NOMO-1 treated with DMSO at 0.1 percent for 48 hours (cell line): ENCODE results near the gene SLAMF7.
A peak's percentile ranks its signal among the peaks of the same experiment; 100 is the strongest.

Experiments
- DNase-seq: peaks from one replicate; lab custom pipeline; 2025; ENCODE audit not compliant: unreplicated experiment; lab: John Stamatoyannopoulos, UW

The SLAMF7 gene

DNA sequence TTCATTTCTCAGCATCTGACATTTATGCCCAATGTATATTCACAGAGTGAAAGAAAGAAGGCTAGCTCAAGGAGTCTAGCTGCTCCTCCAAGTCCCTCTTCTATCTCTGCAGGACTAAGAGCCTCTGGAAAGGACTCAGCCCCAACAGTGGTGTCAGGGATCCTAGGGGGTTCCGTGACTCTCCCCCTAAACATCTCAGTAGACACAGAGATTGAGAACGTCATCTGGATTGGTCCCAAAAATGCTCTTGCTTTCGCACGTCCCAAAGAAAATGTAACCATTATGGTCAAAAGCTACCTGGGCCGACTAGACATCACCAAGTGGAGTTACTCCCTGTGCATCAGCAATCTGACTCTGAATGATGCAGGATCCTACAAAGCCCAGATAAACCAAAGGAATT lies 60.6 kb downstream of the SLAMF7 start:
- DNase-seq = no peak

DNA sequence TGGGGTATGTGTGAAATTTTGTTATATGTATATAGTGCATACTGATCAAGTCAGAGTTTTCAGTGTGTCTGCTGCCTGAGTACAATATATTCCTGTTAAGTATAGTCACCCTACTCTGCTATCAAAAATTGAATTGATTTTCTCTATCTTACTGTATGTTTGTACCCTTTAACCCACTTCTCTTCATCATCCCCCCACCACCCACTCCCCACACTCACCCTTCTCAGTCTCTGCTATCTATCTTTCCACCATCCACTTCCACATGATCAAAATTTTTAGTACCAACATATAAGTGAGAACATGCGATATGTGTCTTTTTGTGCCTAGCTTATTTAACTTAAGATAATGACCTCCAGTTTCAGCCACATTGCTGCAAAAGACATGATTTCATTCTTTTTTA lies 61.1 kb downstream of the SLAMF7 start:
- DNase-seq = no peak

DNA sequence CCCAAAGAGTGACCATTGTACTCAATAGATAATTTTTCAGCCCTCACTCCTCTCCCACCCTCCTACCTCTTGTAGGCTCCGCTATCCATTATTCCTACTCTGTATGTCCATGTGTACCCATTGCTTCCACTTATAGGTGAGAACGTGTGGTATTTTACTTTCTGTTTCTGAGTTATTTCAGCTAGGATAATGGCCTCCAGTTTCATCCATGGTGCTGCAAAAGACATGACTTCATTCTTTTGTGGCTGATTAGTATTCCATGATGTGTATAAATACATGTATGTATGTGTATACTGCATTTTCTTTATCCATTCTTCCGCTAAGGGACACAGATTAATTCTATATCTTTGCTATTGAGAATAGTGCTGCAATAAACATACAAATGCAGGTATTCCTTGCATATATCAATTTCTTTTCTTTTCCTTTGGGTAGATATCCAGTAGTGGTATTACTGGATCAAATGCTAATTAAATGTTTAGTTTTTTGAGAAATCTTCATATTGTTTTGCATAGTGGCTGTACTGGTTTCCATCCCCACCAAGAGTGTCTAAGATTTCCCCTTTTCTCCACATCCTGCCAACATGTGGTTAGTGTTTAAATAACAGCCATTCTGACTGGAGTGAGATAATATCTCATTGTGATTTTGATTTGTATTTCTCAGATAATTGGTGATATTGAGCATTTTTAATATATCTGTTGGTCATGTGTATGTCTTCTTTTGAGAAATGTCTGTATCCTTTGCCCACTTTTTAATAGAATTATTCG lies 61.8 kb downstream of the SLAMF7 start:
- DNase-seq = peak; percentile 16

DNA sequence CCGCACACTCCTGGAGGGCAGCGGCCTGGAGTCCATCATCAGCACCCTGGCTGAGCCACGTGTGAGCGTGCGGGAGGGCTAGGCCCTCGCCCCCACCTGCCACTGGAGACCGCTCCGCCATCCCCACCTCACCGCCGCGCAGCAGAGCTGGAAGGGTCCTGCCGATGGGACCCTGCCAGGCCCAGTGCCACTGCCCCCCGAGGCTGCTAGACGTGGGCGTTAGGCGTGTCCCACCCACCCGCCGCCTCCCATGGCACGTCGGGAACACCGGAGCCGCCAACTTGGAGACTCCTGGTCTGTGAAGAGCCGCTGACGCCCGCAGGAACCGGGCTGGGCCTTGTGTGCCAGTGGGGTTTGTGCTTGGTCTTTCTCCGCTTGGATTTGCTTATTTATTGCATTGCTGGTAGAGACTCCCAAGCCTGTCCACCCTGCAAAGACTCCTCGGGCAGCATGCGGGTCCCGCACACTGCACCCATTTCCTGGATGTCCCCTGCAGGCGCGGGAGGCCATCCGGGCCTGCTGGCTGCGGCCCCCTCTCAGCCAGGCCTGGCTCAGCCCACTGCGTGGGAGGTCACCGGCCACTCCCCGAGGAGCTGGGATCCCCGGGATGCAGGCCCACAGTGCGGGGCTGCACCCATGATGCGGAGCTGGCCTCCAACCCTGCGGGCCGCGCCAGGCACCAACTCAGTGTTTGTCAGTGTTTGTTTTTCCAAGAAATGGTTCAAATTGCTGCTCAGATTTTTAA lies 63.0 kb downstream of the SLAMF7 start:
- DNase-seq = no peak
